MCF 10A (cell line): ENCODE data around the gene TPSB2. TPM values are rescaled to one million over a fixed set of nuclear protein-coding genes. Genes with fewer than 3 reads are reported as not detected.
"Not testable (repeated sequence)": the region's sequence is repeated elsewhere in the genome, so short reads cannot be mapped to it uniquely, and the experiment has no call there.

Experiments used
- BruUV-seq: library from RNA; stranded (reverse); fragments of 400-500 nt; replicated peaks from 2 replicates; lab custom pipeline; 2021; lab: Mats Ljungman, UMichigan
- CTCF ChIA-PET: fragments of 300-600 bp; sonication (Branson Sonifier 250); formaldehyde crosslinking; extraction: SDS; loops from one replicate; lab custom pipeline; 2021; ENCODE audit warnings: antibody characterized with exemption, inconsistent platforms; lab: Yijun Ruan, JAX
- POLR2A ChIA-PET: fragments of 300-600, 350-650 bp; sonication (Branson Sonifier 250); formaldehyde crosslinking; extraction: SDS; loops from one replicate; lab custom pipeline; 2020; ENCODE audit warnings: antibody characterized with exemption, inconsistent platforms; lab: Yijun Ruan, JAX
- DNase-seq: peaks from one replicate; pipeline ENCODE4 v3.0.0-alpha.2; 2018; ENCODE audit not compliant: unreplicated experiment
- H3K27ac Mint-ChIP-seq: one replicate; pipeline ENCODE4 v1.8.0; 2022; ENCODE audit warnings: mild to moderate bottlenecking, low read depth, mixed read lengths; ENCODE audit not compliant: unreplicated experiment
- H3K27me3 Mint-ChIP-seq: one replicate; pipeline ENCODE4 v1.8.0; 2022; ENCODE audit warnings: mixed read lengths; ENCODE audit not compliant: insufficient read depth, unreplicated experiment
- H3K36me3 Mint-ChIP-seq: one replicate; pipeline ENCODE4 v1.8.0; 2022; ENCODE audit warnings: mild to moderate bottlenecking, moderate library complexity, mixed read lengths; ENCODE audit not compliant: insufficient read depth, unreplicated experiment
- H3K4me1 Mint-ChIP-seq: one replicate; pipeline ENCODE4 v1.8.0; 2022; ENCODE audit warnings: mixed read lengths; ENCODE audit not compliant: insufficient read depth, unreplicated experiment
- H3K4me3 Mint-ChIP-seq: one replicate; pipeline ENCODE4 v1.8.0; 2022; ENCODE audit warnings: mild to moderate bottlenecking, moderate library complexity, mixed read lengths; ENCODE audit not compliant: unreplicated experiment
- H3K9me3 Mint-ChIP-seq: one replicate; pipeline ENCODE4 v1.8.0; 2022; ENCODE audit warnings: mixed read lengths; ENCODE audit not compliant: unreplicated experiment
- CTCF ChIP-seq: fragments of 200-600 bp; IDR thresholded peaks from one replicate; pipeline ENCODE4 v1.8.0; 2022; ENCODE audit warnings: antibody characterized with exemption, mild to moderate bottlenecking; ENCODE audit not compliant: unreplicated experiment
- intact Hi-C: fragments of 100-400 bp; cut with micrococcal nuclease; formaldehyde crosslinking; loops from 2 replicates; pipeline ENCODE4 v1.14.1; 2022
- total RNA-seq: library from RNA; stranded (reverse); gene quantifications from 2 replicates; pipeline ENCODE4 v1.2.3, GENCODE V29; 2022

The TPSB2 gene
- total RNA-seq, 1 experiment from 2014 or later = not detected

GRCh38 chr16:1193143-1193824 is 36.7 kb downstream of the TPSB2 start:
- Mint-ChIP-seq H3K4me3 (no peak overlapping the region), H3K27ac (no peak overlapping the region), H3K9me3 (no peaks in the 10 kb centered on the region), H3K27me3 (no peaks in the 10 kb centered on the region), H3K36me3 (no peaks in the 10 kb centered on the region), H3K4me1 (no peaks in the 10 kb centered on the region)
- POLR2A ChIA-PET = no interaction called here
- intact Hi-C loops = no loop called here
- CTCF ChIA-PET = interaction anchor here (1.0 to 2.0 kb wide), 7 partner anchors 10 to 142 kb away, joined by 3 to 5 read pairs (median 3); no protein-coding TSS in a partner anchor
- no peak for DNase-seq
- BruUV-seq = no TSS peak
- TF ChIP-seq CTCF = no peak

GRCh38 chr16:1192384-1193073 is 37.5 kb downstream of the TPSB2 start:
- Mint-ChIP-seq H3K27ac (no peak overlapping the region), H3K27me3 (no peaks in the 10 kb centered on the region), H3K4me3 (no peak overlapping the region), H3K4me1 (no peaks in the 10 kb centered on the region), H3K36me3 (no peaks in the 10 kb centered on the region), H3K9me3 (no peaks in the 10 kb centered on the region)
- DNase-seq = no peak
- ChIA-PET POLR2A (no interaction called here), CTCF (interaction anchor here (1.2 to 1.7 kb wide), 2 partner anchors 10 to 84 kb away, joined by 3 read pairs; no protein-coding TSS in a partner anchor)
- intact Hi-C loops = no loop called here
- no peak for TF ChIP-seq CTCF
- BruUV-seq = no TSS peak

GRCh38 chr16:1190789-1191188 is 39.2 kb downstream of the TPSB2 start:
- H3K36me3 Mint-ChIP-seq, intact Hi-C loops, POLR2A ChIA-PET, H3K4me3 Mint-ChIP-seq, DNase-seq, H3K4me1 Mint-ChIP-seq, H3K27me3 Mint-ChIP-seq, H3K27ac Mint-ChIP-seq, H3K9me3 Mint-ChIP-seq, BruUV-seq: not testable (repeated sequence)
- CTCF ChIA-PET = interaction anchor here (0.6 kb wide), 1 partner anchor 84 kb away, joined by 3 read pairs; no protein-coding TSS in a partner anchor

- no peak overlapping the region for H3K4me3 Mint-ChIP-seq
- no peaks in the 10 kb centered on the region for H3K9me3 Mint-ChIP-seq
- ChIA-PET CTCF (no interaction called here), POLR2A (no interaction called here)
- TF ChIP-seq CTCF = no peak
- BruUV-seq = no TSS peak
- H3K27me3 Mint-ChIP-seq = no peaks in the 10 kb centered on the region
- no peaks in the 10 kb centered on the region for H3K36me3 Mint-ChIP-seq
- intact Hi-C loops = no loop called here
- H3K4me1 Mint-ChIP-seq = no peaks in the 10 kb centered on the region
- no peak for DNase-seq
- no peak overlapping the region for H3K27ac Mint-ChIP-seq
These were observed 40.5 kb downstream of the TPSB2 start for GRCh38 chr16:1189455-1189854.
